Naive thymus-derived CD8-positive, alpha-beta T cell (primary cell): ENCODE measurements around the gene PTH1R. TPM values are rescaled to one million over a fixed set of nuclear protein-coding genes. Genes with fewer than 3 reads are reported as not detected.

Experiments used
- ATAC-seq, 2 donors: fragments of 150-1000 bp; cut with Tn5 transposase in 1 of 2; sonication (Bioruptor Pico), chemical (Tn5 transposase) in 1 of 2; 1 replicate in 1 of 2; 2 replicates in 1 of 2; pipeline ENCODE4 v1.10.0; 2021; ENCODE audit warnings: mild to moderate bottlenecking in 2 of 2, moderate library complexity in 2 of 2
- POLR2A ChIA-PET: fragments of 350-600 bp; sonication (Branson Sonifier 250); formaldehyde crosslinking; loops from one replicate; lab custom pipeline; 2021; ENCODE audit warnings: antibody characterized with exemption; lab: Charles Lee
- DNase-seq, 10 donors: peaks; one replicate each; pipeline versions ENCODE4 v3.0.0 to v3.0.0-alpha.2; 2020 to 2022
- H3K27ac Mint-ChIP-seq, 10 donors: one replicate each; pipeline ENCODE4 v1.8.0; 2020 to 2022; ENCODE audit warnings: mild to moderate bottlenecking in 10 of 10, mixed read lengths in 10 of 10, moderate library complexity in 4 of 10, inconsistent platforms in 1 of 10
- H3K27me3 Mint-ChIP-seq, 5 donors: one replicate each; pipeline ENCODE4 v1.8.0; 2021 to 2022; ENCODE audit warnings: mixed read lengths in 5 of 5
- H3K36me3 Mint-ChIP-seq, 3 donors: one replicate each; pipeline ENCODE4 v1.8.0; 2020 to 2022; ENCODE audit warnings: mixed read lengths in 3 of 3, mild to moderate bottlenecking in 2 of 3, inconsistent platforms in 1 of 3
- H3K4me1 Mint-ChIP-seq, 4 donors: one replicate each; pipeline ENCODE4 v1.8.0; 2021 to 2022; ENCODE audit warnings: mixed read lengths in 4 of 4
- H3K4me3 Mint-ChIP-seq, 10 donors: one replicate each; pipeline ENCODE4 v1.8.0; 2020 to 2022; ENCODE audit warnings: mild to moderate bottlenecking in 10 of 10, mixed read lengths in 10 of 10, moderate library complexity in 6 of 10, inconsistent platforms in 1 of 10
- H3K9me3 Mint-ChIP-seq, 9 donors: one replicate each; pipeline ENCODE4 v1.8.0; 2020 to 2022; ENCODE audit warnings: mixed read lengths in 9 of 9, mild to moderate bottlenecking in 3 of 9, inconsistent platforms in 1 of 9, moderate library complexity in 1 of 9
- polyA plus RNA-seq, 3 donors: library from polyadenylated mRNA; unstranded; fragments of 300-500 nt; fragmentation: Illumina TruSeq; gene quantifications; one replicate each; pipeline ENCODE4 v1.2.3, GENCODE V29; 2021
- total RNA-seq, 8 experiments: library from RNA in 2 of 8; stranded (reverse) in 2 of 8; gene quantifications; one replicate each; pipeline ENCODE4 v1.2.3 and lab custom pipeline; 2021 to 2026

Gene PTH1R
- total and polyA plus RNA-seq, 5 experiments from 2014 or later, result not detected

DNA sequence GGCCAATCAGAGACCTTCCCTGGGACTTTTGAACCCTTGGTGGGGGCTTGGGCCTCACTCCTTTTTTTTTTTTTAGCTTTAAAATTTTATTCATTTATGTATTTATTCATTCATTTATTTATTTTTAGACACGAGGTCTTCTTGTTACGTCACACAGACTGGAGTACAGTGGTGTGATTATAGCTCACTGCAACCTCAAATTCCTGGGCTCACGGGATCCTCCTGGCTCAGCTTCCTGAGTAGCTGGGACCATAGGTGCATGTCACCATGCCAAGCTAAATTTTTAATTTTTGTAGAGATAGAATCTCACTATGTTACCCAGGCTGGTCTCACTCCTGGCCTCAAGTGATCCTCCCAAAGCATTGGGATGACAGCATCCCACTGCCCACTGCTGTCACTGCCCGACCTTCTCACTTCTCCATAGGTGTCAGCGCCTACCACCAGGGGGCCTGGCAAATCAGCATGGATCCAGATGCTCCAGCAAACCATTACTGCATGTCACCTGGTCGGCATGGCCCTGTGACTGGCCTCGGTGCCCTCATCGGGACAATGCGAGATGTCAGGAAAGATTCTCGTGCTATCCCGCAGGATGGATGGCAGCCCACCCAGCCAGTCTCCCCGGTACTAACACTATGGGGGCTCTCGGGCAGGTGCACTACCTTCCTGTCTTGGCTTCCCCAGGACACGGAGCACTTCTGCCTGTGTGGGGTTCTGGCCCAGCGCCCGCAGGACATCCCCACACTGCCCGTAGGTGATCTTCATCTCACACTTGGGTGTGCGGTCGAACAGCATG is 17.3 kb upstream of the PTH1R start:
- H3K9me3 Mint-ChIP-seq, result no peaks in the 10 kb centered on the region
- no peak overlapping the region for H3K27ac Mint-ChIP-seq
- H3K27me3 Mint-ChIP-seq, result peaks cover 0 to 22% (median 10%) of the 10 kb centered on the region in 5 donors
- no peaks in the 10 kb centered on the region for H3K4me1 Mint-ChIP-seq
- peak in 1 of 10 donors; percentile 61 for DNase-seq
- POLR2A ChIA-PET, result interaction anchor here (1.1 kb wide), 1 partner anchor 10 kb away, joined by 4 read pairs; no protein-coding TSS in a partner anchor
- no peak for ATAC-seq
- H3K4me3 Mint-ChIP-seq, result no peak overlapping the region
- H3K36me3 Mint-ChIP-seq, result no peaks in the 10 kb centered on the region

DNA sequence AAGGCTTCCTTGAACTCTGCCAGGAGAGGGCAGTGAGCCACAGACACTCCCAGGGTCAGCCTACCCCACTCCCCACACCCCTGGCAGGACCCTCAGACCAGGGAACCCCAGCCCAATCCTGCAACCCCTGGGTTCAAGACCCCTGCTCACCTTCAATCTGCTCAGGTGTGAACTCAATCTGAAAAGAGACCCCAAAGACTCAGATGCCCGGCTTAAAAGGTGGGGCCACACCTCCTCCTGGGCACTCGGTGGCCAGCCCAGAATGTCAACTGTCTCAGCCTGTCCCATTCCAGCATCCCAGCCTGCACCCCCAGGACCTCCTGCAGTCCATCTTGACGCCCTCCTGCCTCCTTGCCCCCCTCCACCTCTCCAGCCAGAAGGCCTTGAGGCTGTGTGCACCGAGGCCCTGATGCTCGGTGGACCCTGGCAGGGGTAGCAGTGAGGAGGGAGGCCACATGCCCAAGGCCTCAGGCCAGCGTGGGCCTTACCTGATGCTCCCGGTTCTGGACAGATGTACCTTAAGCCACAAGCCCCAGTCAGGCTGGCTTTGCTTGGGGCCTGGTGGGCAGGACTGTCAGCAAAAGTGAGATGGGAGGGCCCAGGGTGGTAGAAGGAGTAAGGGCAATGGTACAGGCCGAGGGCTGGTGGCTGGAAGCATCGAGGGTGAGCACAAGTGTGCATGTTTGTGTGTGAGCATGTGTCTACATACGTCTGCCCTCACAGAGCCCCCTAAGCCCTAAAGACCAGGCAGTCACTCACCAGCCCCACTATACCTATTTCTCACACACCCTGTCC is 16.5 kb upstream of the PTH1R start:
- peak in 1 of 10 donors; percentile 52 for DNase-seq
- Mint-ChIP-seq H3K9me3 (no peaks in the 10 kb centered on the region), H3K27me3 (peaks cover 0 to 22% (median 10%) of the 10 kb centered on the region in 5 donors), H3K4me3 (no peak overlapping the region), H3K4me1 (no peaks in the 10 kb centered on the region), H3K36me3 (no peaks in the 10 kb centered on the region), H3K27ac (no peak overlapping the region)
- POLR2A ChIA-PET, result no interaction called here
- ATAC-seq, result no peak

GRCh38 chr3:46861605-46862368 is 15.7 kb upstream of the PTH1R start:
- peak in 1 of 10 donors; percentile 37 for DNase-seq
- H3K9me3 Mint-ChIP-seq, result no peaks in the 10 kb centered on the region
- POLR2A ChIA-PET, result no interaction called here
- H3K27ac Mint-ChIP-seq, result no peak overlapping the region
- peaks cover 0 to 1% (median 0%) of the 10 kb centered on the region in 4 donors for H3K4me1 Mint-ChIP-seq
- H3K27me3 Mint-ChIP-seq, result peaks cover 0 to 14% (median 5%) of the 10 kb centered on the region in 5 donors
- no peak overlapping the region for H3K4me3 Mint-ChIP-seq
- no peaks in the 10 kb centered on the region for H3K36me3 Mint-ChIP-seq
- ATAC-seq, result no peak

GRCh38 chr3:46862369-46863025 is 15.0 kb upstream of the PTH1R start:
- DNase-seq, result peak in 1 of 10 donors; percentile 41
- POLR2A ChIA-PET, result no interaction called here

GRCh38 chr3:46863261-46863782 is 14.2 kb upstream of the PTH1R start, which contains the start of gene MYL3:
Gene MYL3, minus strand, starts transcription at chr3:46863444. Its CDS starts 54 bp downstream, at chr3:46863390.
- H3K9me3 Mint-ChIP-seq, result no peaks in the 10 kb centered on the region
- no peak within 1 kb of the TSS for H3K27ac Mint-ChIP-seq
- H3K36me3 Mint-ChIP-seq, result no peaks in the 10 kb centered on the region
- H3K4me1 Mint-ChIP-seq, result peaks cover 0 to 2% (median 0%) of the 10 kb centered on the region in 4 donors
- H3K27me3 Mint-ChIP-seq, result peaks cover 0 to 4% (median 0%) of the 10 kb centered on the region in 5 donors
- ATAC-seq, result no peak
- no peak within 1 kb of the TSS for H3K4me3 Mint-ChIP-seq
- DNase-seq, result peak in 1 of 10 donors; percentile 41
- POLR2A ChIA-PET, result no interaction called here

More at GRCh38 chr3:46862369-46863025, 15.0 kb upstream of the PTH1R start:
- no peak overlapping the region for H3K27ac Mint-ChIP-seq
- no peaks in the 10 kb centered on the region for H3K36me3 Mint-ChIP-seq
- peaks cover 0 to 2% (median 0%) of the 10 kb centered on the region in 4 donors for H3K4me1 Mint-ChIP-seq
- peaks cover 0 to 10% (median 5%) of the 10 kb centered on the region in 5 donors for H3K27me3 Mint-ChIP-seq
- H3K9me3 Mint-ChIP-seq, result no peaks in the 10 kb centered on the region
- no peak for ATAC-seq
- H3K4me3 Mint-ChIP-seq, result no peak overlapping the region

DNA sequence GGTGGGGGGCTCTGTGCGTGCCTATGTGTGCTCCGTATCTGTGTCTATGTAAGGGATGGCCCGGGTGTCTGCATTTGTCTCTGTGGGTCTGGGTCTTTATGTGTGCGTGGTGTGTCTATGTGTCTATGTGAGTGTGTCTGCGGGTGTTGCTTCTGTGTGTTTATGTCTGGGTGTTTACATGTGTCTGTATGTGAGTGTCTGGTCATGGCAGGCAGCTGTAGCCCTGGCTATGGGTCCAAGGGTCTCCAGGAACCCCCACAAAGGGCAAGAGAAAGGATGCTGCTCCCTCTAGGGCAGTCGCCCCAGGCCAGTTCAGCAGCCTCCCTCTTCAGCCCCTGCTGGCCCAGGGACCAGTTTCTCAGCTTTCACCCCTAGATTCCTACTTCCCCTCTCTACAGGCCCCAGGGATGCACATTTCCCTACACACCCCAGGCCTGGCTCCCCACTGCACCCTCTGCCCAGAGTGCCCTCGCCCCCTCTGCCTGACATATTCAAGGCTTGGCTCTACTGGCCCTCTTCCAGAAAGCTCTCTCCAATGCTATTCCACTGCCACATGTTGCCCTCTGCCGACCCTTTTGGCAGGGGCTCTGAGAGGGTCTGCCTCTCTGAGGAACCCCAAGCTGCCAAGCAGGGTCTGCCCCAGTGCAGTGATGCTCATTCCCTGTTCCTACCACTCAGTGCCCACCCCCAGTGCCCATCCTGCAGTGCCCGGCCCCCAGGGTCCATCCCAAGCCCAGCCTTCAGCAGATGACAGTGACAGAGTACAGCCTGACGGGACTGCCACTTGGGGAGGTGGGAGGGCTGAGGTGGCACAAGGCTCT is 13.2 kb upstream of the PTH1R start:
- ATAC-seq, result no peak
- no peaks in the 10 kb centered on the region for H3K36me3 Mint-ChIP-seq
- H3K27ac Mint-ChIP-seq, result no peak overlapping the region
- peaks cover 0 to 3% (median 1%) of the 10 kb centered on the region in 5 donors for H3K27me3 Mint-ChIP-seq
- H3K4me1 Mint-ChIP-seq, result peaks cover 0 to 2% (median 0%) of the 10 kb centered on the region in 4 donors
- peak in 1 of 10 donors; percentile 49 for DNase-seq
- POLR2A ChIA-PET, result no interaction called here
- no peaks in the 10 kb centered on the region for H3K9me3 Mint-ChIP-seq
- H3K4me3 Mint-ChIP-seq, result no peak overlapping the region

DNA sequence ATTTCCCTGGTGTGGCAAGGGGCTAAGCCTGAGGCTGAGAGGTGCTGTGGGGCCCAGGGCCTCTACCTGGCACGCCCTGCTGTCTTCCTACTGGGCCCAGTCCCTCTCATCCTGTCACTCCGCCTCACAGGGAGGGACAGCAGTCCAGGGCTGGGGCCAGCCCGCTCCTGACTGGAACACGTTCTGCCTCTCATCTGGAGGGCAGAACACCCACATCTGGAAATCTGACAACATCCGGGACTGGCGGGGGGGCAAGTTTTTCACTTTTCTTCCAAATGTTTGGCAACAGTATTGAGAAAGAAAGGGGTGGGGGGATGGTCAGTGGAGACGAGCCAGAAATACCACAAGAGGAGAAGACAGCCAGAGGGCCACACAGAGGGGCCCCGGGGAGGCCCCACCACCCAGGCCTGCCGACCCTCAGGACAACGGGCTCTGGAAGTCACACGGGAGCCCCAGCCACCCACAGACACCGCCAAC is 12.5 kb upstream of the PTH1R start:
- Mint-ChIP-seq H3K4me3 (no peak overlapping the region), H3K36me3 (no peaks in the 10 kb centered on the region), H3K4me1 (peaks cover 0 to 2% (median 0%) of the 10 kb centered on the region in 4 donors), H3K27me3 (peaks cover 0 to 10% (median 1%) of the 10 kb centered on the region in 5 donors), H3K27ac (no peak overlapping the region), H3K9me3 (no peaks in the 10 kb centered on the region)
- POLR2A ChIA-PET, result no interaction called here
- DNase-seq, result peak in 1 of 10 donors; percentile 38
- ATAC-seq, result no peak

DNA sequence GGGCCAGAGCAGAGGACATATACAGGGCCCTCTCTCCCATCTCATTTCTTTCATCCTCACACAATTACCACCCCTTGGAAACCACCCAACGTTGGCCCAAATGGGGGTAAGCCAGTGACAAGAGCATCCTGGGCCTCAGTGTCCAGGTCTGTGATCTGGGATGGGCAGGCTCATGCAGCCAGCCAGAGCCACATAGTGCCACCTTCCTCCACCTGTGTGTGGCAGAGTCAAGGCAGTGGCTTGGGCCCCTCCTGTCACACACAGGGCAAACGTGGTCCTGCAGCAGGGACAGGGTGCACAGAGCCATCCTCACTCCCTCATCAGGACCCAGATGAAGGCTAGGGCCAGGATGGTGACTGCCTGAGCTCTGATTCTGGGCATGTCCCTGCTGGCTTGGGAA is 12.0 kb upstream of the PTH1R start:
- H3K4me3 Mint-ChIP-seq, result no peak overlapping the region
- DNase-seq, result no peak
- no peak for ATAC-seq
- POLR2A ChIA-PET, result no interaction called here
- peaks cover 0 to 2% (median 0%) of the 10 kb centered on the region in 4 donors for H3K4me1 Mint-ChIP-seq
- no peaks in the 10 kb centered on the region for H3K36me3 Mint-ChIP-seq
- peaks cover under 1 to 10% (median 1%) of the 10 kb centered on the region in 5 donors for H3K27me3 Mint-ChIP-seq
- no peak overlapping the region for H3K27ac Mint-ChIP-seq
- H3K9me3 Mint-ChIP-seq, result no peaks in the 10 kb centered on the region

DNA sequence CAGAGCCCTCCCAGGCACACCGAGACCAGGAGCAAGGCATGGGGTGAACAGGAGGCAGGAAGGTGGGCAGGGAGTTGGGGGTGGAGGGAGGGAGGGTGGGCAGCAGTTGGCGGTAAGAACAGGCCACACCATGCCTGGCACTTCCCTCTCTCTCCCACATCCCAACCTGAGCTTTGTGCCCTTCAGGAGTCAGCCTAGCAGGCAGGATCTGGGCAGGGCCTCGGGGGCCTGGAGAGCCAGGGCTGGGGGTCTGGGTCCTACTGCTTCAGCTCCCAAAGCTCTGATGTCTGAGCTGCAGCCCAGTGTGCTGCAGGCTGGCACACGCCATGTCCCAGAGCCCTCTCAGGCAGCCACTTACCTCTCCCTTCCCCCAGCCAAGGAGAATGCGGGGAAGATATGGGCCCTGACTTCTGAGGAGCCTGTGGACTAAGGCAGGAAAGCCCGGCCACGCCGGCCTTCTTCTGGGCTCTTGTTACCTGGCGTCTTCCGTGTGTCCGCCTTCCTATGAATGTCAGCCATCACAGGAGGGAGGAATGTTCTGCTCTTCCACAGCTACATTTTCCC is 11.4 kb upstream of the PTH1R start:
- no peak for DNase-seq
- ATAC-seq, result no peak
- H3K36me3 Mint-ChIP-seq, result no peaks in the 10 kb centered on the region
- H3K27ac Mint-ChIP-seq, result no peak overlapping the region
- H3K4me1 Mint-ChIP-seq, result peaks cover 0 to 2% (median 0%) of the 10 kb centered on the region in 4 donors
- POLR2A ChIA-PET, result no interaction called here
- no peak overlapping the region for H3K4me3 Mint-ChIP-seq
- H3K9me3 Mint-ChIP-seq, result no peaks in the 10 kb centered on the region
- H3K27me3 Mint-ChIP-seq, result peaks cover 1 to 10% (median 2%) of the 10 kb centered on the region in 5 donors

DNA sequence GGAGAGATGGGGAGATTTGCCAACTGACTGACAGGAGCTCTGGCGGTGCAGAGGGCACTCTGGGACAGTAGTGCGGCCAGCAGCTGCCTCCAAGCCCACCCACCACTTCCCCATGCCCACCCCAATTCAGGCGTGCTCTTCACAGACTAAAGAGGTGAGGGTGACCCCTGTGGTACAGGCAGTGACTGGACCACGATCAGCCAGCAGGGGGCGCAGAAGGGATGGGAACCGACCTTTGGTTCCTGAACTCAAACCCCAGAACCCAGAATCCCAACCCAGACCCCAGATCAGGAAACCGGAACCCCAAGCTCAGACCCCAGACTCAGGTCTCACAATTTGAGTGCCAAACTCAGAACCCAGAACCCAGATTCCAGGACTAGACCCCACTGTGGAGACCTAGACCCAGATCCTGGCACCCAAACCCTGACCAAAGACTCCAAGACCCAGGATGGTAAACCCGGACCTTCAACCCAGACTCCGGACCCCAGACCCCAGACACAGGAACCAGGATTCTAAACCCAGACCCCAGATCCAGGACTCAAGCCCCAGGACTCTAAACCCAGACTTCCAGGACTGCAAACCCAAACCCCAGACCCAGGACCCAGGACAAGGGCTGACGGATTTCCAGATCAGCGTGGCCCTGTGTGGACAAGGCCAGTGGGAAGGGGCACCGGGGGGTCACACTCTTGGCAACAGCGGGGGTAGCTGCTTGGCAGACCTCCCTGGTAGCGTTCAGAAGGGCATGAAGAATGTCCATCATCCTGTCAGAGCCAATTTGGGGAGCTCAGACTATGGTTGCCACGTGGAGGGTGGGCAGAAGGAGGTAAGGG is 10.6 kb upstream of the PTH1R start:
- H3K27ac Mint-ChIP-seq, result peak overlapping the region in 1 of 10 donors; percentile 77
- H3K27me3 Mint-ChIP-seq, result peaks cover 1 to 10% (median 2%) of the 10 kb centered on the region in 5 donors
- peak; percentile 68 to 86 for ATAC-seq
- POLR2A ChIA-PET, result no interaction called here
- peaks cover 0 to 2% (median 0%) of the 10 kb centered on the region in 4 donors for H3K4me1 Mint-ChIP-seq
- no peaks in the 10 kb centered on the region for H3K9me3 Mint-ChIP-seq
- no peak overlapping the region for H3K4me3 Mint-ChIP-seq
- H3K36me3 Mint-ChIP-seq, result no peaks in the 10 kb centered on the region
- peak; percentile 45 to 89 (median 74) for DNase-seq
